SK-N-SH treated with all-trans-retinoic acid at 6 μM for 48 hours (cell line): ENCODE results near the gene CDH20.

ENCODE experiments used
- ATAC-seq: fragments of 200-7000 bp; cut with Tn5 transposase; 3 replicates; pipeline ENCODE4 v1.9.1; 2020; ENCODE audit warnings: mild to moderate bottlenecking, moderate library complexity
- ARNTL ChIP-seq: fragments of 450-650 bp; formaldehyde crosslinking; IDR thresholded peaks from 2 replicates; pipeline ENCODE4 v1.5.0; 2020; ENCODE audit warnings: low read depth, mild to moderate bottlenecking, moderate library complexity, borderline replicate concordance
- BACH2 ChIP-seq: fragments of 250-450 bp; sonication (Bioruptor Pico); IDR thresholded peaks from 2 replicates; pipeline ENCODE4 v1.9.0; 2021; ENCODE audit warnings: mild to moderate bottlenecking, borderline replicate concordance
- CREB5 ChIP-seq: fragments of 250-450 bp; sonication (Bioruptor Pico); IDR thresholded peaks from 2 replicates; pipeline ENCODE4 v1.5.1; 2020; ENCODE audit warnings: low read depth, mild to moderate bottlenecking, moderate library complexity
- CSDC2 ChIP-seq: fragments of 250-450 bp; sonication (Bioruptor Pico); IDR thresholded peaks from 2 replicates; pipeline ENCODE4 v1.5.0; 2020; ENCODE audit warnings: mild to moderate bottlenecking, moderate library complexity
- ESRRG ChIP-seq: fragments of 250-450 bp; sonication (Bioruptor Pico); IDR thresholded peaks from 2 replicates; pipeline ENCODE4 v1.6.1; 2021; ENCODE audit warnings: mild to moderate bottlenecking
- GLIS3 ChIP-seq: fragments of 250-450 bp; sonication (Bioruptor Pico); IDR thresholded peaks from 2 replicates; pipeline ENCODE4 v1.5.0; 2020; ENCODE audit warnings: mild to moderate bottlenecking, moderate library complexity
- ISL1 ChIP-seq: fragments of 250-450 bp; sonication (Bioruptor Pico); IDR thresholded peaks from 2 replicates; pipeline ENCODE4 v2.1.2; 2022; ENCODE audit warnings: mild to moderate bottlenecking, moderate library complexity
- OSR1 ChIP-seq: fragments of 250-450 bp; sonication (Bioruptor Pico); IDR thresholded peaks from 2 replicates; pipeline ENCODE4 v1.8.0; 2022; ENCODE audit warnings: moderate library complexity, mild to moderate bottlenecking, inconsistent platforms
- PATZ1 ChIP-seq: fragments of 250-450 bp; sonication (Bioruptor Pico); IDR thresholded peaks from 2 replicates; pipeline ENCODE4 v1.8.0; 2020; ENCODE audit warnings: mild to moderate bottlenecking, moderate library complexity, borderline replicate concordance
- POU6F1 ChIP-seq: fragments of 250-450 bp; sonication (Bioruptor Pico); IDR thresholded peaks from 2 replicates; pipeline ENCODE4 v1.8.0; 2021; ENCODE audit warnings: low read depth, mild to moderate bottlenecking, moderate library complexity, borderline replicate concordance
- PPARA ChIP-seq: fragments of 250-450 bp; sonication (Bioruptor Pico); IDR thresholded peaks from 2 replicates; pipeline ENCODE4 v1.5.0; 2020; ENCODE audit warnings: mild to moderate bottlenecking, borderline replicate concordance
- RARB ChIP-seq: fragments of 250-450 bp; sonication (Bioruptor Pico); IDR thresholded peaks from 2 replicates; pipeline ENCODE4 v1.8.0; 2021; ENCODE audit warnings: mild to moderate bottlenecking, moderate library complexity
- SNAI2 ChIP-seq: fragments of 250-450 bp; sonication (Bioruptor Pico); IDR thresholded peaks from 2 replicates; pipeline ENCODE4 v1.5.0; 2020; ENCODE audit warnings: mild to moderate bottlenecking, moderate library complexity
- TCF4 ChIP-seq: fragments of 250-450 bp; sonication (Bioruptor Pico); IDR thresholded peaks from 2 replicates; pipeline ENCODE4 v1.8.0; 2021; ENCODE audit warnings: mild to moderate bottlenecking, moderate library complexity, borderline replicate concordance
- TOX ChIP-seq: fragments of 250-450 bp; sonication (Bioruptor Pico); IDR thresholded peaks from 2 replicates; pipeline ENCODE4 v1.8.0; 2021; ENCODE audit warnings: mild to moderate bottlenecking, moderate library complexity, borderline replicate concordance
- TSHZ2 ChIP-seq: fragments of 250-450 bp; sonication (Bioruptor Pico); IDR thresholded peaks from 2 replicates; pipeline ENCODE4 v1.5.0; 2020; ENCODE audit warnings: mild to moderate bottlenecking, moderate library complexity
- ZC3H10 ChIP-seq: fragments of 250-450 bp; sonication (Bioruptor Pico); IDR thresholded peaks from 2 replicates; pipeline ENCODE4 v1.5.1; 2021; ENCODE audit warnings: mild to moderate bottlenecking, moderate library complexity
- ZFP3 ChIP-seq: fragments of 250-450 bp; sonication (Bioruptor Pico); IDR thresholded peaks from 2 replicates; pipeline ENCODE4 v1.5.0; 2020; ENCODE audit warnings: mild to moderate bottlenecking, moderate library complexity
- ZFP30 ChIP-seq: fragments of 450-650 bp; formaldehyde crosslinking; IDR thresholded peaks from 2 replicates; pipeline ENCODE4 v1.5.0; 2022; ENCODE audit warnings: mild to moderate bottlenecking, moderate library complexity
- ZNF565 ChIP-seq: fragments of 450-650 bp; formaldehyde crosslinking; conservative IDR thresholded peaks from 2 replicates; pipeline ENCODE4 v1.5.0; 2020; ENCODE audit warnings: low read depth, mild to moderate bottlenecking, moderate library complexity
- ZNF70 ChIP-seq: fragments of 450-650 bp; formaldehyde crosslinking; IDR thresholded peaks from 2 replicates; pipeline ENCODE4 v1.5.0; 2020; ENCODE audit warnings: mild to moderate bottlenecking, moderate library complexity
- ZNF8 ChIP-seq: fragments of 450-650 bp; formaldehyde crosslinking; IDR thresholded peaks from 2 replicates; pipeline ENCODE4 v1.5.0; 2020; ENCODE audit warnings: mild to moderate bottlenecking, moderate library complexity

CDH20 gene

GRCh38 chr18:61554117-61554776 is 221.0 kb downstream of the CDH20 start (continued):
- TF ChIP-seq TSHZ2 (CRISPR knock-in tag): no peak
- no peak for TF ChIP-seq POU6F1 (CRISPR knock-in tag)
- no peak for TF ChIP-seq ZNF8
- no peak for TF ChIP-seq GLIS3
- TF ChIP-seq, all 23 proteins: peak for 0

GRCh38 chr18:61554946-61555361 is 221.7 kb downstream of the CDH20 start:
- TF ChIP-seq RARB: no peak
- TF ChIP-seq ZNF8: no peak
- TF ChIP-seq ZFP3 (CRISPR knock-in tag): no peak
- no peak for TF ChIP-seq ZNF565 (CRISPR knock-in tag)
- no peak for TF ChIP-seq GLIS3
- no peak for TF ChIP-seq POU6F1 (CRISPR knock-in tag)
- TF ChIP-seq PPARA (CRISPR knock-in tag): no peak
- no peak for TF ChIP-seq PATZ1 (CRISPR knock-in tag)
- no peak for TF ChIP-seq ESRRG
- no peak for TF ChIP-seq ARNTL (CRISPR knock-in tag)
- no peak for TF ChIP-seq ZFP30 (CRISPR knock-in tag)
- TF ChIP-seq ZNF70: no peak
- TF ChIP-seq TCF4 (CRISPR knock-in tag): no peak
- no peak for TF ChIP-seq ZC3H10 (CRISPR knock-in tag)
- no peak for TF ChIP-seq CSDC2 (CRISPR knock-in tag)
- no peak for TF ChIP-seq TSHZ2 (CRISPR knock-in tag)
- TF ChIP-seq ISL1 (CRISPR knock-in tag): no peak
- TF ChIP-seq BACH2 (CRISPR knock-in tag): no peak
- no peak for TF ChIP-seq OSR1
- no peak for TF ChIP-seq TOX
- no peak for ATAC-seq

GRCh38 chr18:61556316-61556715 is 223.1 kb downstream of the CDH20 start:
- no peak for ATAC-seq
- TF ChIP-seq ZNF8: no peak
- TF ChIP-seq TCF4 (CRISPR knock-in tag): no peak
- no peak for TF ChIP-seq SNAI2 (CRISPR knock-in tag)
- TF ChIP-seq RARB: no peak
- TF ChIP-seq ARNTL (CRISPR knock-in tag): no peak
- no peak for TF ChIP-seq POU6F1 (CRISPR knock-in tag)
- TF ChIP-seq ZNF565 (CRISPR knock-in tag): no peak
- no peak for TF ChIP-seq ESRRG
- TF ChIP-seq ZFP3 (CRISPR knock-in tag): no peak
- TF ChIP-seq GLIS3: no peak
- no peak for TF ChIP-seq CREB5 (CRISPR knock-in tag)
- no peak for TF ChIP-seq OSR1
- no peak for TF ChIP-seq ISL1 (CRISPR knock-in tag)
